Activated CD4-positive, CD25-positive, alpha-beta regulatory T cell treated with anti-CD3 and anti-CD28 coated beads, Interleukin-2, amount 50 U/mL, for 16 hours (primary cell): ENCODE measurements around the gene GSN.

ENCODE experiments used
- DNase-seq: peaks from one replicate; pipeline ENCODE4 v3.0.0-alpha.2; 2020; ENCODE audit warnings: low read depth, low spot score

The GSN gene

DNA sequence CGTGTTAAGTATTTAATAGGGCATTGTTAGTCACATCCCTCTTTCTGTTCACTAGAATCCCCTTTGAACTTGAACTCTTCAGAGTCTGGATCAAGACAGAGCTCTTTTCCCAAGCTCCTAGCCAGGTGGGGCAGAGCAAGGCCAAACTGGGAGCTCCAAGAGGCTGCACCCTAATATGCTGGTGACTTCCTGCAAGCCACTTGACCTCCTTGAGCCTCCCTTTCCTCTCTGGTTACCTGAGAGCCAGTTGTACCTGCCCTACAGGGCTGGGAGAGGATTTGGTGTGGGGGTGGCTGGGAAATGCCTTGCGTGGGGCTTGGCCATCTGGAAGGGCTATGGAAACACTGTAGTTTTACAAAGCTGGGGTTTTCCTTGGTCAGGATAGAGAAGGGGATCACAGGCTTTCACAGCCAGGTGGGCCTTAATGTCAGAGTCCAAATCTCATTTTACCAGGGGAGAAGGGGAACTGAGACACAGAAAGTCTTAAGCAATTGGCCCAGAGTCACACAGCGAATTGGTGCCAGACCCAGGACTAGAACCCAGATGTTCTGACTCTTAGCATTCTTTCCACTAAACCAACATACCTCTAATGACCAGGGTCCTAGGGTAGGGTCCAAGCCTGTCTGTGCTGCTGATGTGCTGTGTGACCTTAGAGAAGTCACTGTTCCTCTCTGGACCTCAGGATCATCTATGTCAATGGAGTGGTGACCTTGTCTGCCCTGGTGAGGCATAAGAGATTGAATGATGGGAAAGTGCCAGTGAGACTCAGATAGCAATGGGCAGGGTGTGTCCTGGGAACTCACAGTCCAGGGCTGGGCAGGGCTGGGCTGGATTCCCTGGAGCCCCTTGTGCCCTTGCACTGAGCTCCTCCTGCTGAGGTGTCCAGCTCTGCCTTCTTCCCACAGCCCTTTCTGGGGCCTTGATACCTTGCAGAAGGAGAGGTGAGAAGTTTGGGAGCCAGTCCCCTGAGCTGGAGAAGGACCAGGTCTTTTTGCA, 35.8 kb downstream of the GSN start:
- no peak for DNase-seq

DNA sequence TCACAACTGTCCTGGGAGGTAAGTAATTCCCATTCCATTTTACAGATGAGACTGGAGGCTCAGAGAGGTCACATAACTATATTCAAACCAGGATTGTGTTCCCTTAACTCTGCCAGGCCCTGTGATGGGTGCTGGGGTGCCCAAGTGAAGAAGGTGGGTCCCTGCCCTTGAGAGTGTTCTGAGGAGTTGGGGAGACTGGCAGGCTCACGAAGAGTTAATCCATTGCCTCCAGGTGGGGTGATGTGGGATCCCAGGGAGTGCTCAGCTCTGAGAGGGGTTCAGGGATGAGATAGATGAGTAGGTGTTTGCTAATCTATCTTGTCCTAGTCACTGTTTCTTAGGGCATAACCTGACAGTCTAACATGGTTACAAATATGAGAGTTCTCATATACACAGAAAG, 36.7 kb downstream of the GSN start:
- no peak for DNase-seq

DNA sequence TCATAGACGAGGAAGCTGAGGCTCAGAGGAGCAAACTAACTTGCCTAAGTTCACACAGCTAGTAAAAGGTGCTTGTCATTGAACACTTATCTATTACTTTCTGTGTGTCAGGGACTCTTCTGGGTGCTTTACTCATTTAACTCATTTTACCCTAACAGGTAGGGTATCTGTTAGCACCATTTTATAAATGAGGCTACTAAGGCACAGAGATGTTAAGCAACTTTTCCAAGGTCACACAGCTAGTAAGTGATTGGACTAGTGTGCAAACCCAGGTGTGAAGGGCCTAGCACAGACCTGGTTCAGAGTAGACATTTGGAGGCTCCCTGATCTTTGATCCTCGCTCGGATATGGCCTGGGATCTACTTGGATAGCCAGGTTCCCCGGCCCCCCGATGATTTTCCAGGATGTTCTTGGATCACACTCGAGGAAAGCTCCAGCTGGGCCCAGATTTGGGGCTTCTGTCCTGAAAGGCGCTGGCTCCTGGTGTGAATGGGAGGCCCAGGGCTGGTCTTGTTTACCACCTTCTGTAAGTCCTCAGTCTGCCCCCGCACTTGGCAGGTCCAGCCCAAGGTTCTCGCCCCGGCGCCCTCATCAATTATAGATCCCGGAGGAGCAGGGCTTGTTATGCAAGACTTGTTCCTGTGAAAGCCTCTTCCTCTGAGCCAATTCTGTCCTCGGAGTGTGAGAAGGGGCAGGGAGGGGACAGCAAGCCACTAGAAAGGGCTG, 37.5 kb downstream of the GSN start:
- DNase-seq = no peak

DNA sequence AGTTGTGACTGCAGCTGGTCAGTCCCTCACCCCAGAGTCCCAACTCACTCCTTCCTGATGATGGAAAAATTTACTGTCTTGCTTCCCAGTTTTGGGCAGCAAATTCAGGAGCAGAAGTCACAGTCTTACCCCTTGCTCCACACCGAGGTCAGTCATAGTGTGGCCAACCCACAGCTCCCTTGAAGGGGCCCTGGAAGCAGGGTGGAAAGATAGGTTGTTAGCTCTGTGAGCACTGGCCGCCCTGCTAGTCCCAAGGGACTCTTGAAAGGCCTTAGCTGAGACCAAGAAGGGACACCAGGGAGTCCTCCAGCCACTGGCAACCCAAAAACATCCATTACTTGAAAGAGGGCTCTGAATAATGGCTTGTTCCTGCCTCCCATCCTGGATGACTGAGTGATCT, 40.0 kb downstream of the GSN start:
- DNase-seq = no peak

DNA sequence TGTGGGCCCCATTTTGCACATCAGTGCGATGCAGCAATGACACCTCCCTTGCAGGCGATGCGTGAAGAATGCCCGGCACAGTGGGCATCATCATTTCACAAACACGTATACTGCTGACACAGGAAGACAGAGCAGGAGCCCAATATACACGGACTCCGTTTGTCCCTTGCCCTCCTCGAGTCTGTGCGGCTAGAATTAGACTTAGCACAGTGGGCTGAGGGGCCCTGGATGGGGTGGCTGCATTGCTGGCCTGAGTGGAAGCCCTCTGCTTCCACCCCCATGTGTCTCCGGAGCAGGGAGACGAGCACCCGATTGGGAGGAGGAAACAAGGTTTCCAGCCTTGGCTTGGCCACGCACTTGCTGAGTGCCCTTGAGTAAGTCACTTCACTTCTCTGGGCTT, 40.8 kb downstream of the GSN start:
- no peak for DNase-seq

DNA sequence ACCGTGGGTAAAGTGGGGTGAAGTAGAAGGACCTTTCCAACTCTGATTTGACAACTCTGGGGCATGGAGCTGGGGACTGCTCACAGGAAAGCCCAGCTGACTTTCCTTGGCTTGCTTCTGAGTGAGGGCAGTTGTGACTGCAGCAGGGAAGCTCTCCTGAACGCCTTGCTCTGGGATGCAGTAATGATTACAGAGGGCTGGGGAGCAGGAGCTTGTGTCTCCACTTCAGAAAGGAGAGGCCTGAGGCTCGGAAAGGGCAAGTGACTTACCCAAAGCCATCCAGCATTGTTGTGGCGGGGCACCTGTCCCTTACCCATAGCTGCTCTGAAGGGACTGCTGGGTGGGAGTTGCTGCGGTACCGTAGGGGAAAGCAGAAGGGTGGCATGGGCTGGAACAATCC, 41.2 kb downstream of the GSN start:
- no peak for DNase-seq

DNA sequence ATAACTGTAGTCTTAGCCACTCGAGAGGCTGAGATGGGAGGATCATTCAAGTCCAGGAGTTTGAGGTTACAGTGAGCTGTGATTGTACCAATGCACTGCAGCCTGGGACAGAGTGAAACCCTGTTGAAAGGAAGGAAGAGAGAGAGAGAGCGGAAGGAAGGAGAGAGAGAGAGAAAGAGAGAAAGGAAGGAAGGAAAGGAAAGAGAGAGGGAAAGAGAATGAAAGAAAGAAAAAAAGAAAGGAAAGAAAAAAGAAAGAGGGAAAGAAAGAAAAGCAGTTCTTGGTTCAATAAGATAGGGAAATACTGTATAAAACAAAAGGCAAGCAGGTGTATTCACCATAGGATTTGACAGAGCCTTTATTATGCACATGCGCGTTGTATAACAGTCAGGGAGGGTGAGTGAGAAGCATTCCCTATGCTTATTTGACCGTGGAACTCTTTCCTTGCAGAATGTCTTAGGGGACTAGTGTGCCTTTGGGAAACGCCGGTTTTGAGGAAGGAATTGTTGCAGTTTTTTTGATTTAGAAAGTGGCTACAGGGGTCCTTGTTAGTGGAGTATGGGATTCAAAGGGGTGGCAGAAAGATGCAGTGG, 42.0 kb downstream of the GSN start:
- no peak for DNase-seq

DNA sequence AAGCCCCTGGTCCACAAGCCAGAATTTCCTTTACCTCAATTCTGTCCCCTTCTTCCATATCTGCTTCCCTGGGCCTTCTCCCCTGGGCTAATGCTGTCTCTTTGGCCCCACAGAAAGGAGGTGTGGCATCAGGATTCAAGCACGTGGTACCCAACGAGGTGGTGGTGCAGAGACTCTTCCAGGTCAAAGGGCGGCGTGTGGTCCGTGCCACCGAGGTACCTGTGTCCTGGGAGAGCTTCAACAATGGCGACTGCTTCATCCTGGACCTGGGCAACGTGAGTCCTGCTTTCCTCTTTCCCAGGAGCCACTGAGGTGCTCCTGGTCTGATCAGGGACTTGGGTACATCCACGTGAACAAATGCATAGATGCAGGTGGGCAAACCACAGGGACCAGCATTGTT, 42.6 kb downstream of the GSN start:
- DNase-seq = no peak

DNA sequence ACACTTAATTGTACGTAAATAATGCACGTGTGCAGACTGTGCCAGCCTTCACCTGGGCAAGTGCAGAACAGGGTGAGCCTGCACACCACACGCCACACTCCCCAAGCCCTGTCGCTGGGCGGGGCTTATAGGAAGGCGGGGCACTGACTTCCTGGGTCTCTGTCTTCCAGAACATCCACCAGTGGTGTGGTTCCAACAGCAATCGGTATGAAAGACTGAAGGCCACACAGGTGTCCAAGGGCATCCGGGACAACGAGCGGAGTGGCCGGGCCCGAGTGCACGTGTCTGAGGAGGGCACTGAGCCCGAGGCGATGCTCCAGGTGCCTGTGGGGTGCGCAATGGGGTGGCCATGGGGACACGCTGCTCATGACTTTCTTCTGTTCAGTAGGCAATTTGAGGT, 44.2 kb downstream of the GSN start:
- DNase-seq = no peak

DNA sequence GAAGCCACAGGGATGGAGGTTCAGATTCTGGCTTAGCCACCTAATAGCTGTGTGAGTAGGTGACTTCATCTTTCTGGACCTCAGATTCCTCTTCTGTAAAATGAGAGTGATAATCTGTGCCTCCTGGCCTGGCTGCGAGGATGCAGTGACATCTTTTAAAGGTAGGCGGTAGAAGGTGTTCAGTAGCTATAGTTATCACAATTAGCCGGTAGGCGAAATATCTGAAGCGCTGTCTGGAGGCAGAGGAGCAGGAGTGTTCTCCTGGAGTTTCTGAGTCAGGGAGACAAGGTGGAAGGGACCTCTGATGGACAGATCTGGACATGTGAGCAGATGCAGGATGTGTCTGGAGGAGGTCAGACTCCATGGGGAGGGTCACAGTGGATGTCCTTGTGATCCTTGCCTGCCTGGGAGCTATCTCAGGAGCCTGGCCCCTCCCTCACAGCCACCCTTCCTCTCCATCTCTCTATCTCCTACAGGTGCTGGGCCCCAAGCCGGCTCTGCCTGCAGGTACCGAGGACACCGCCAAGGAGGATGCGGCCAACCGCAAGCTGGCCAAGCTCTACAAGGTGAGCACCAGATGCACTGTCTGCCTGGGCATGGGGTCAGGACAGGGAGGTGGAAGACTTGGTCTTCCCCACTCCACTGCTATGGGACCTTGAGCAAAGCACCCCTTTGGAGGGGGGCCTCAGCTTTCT, 45.6 kb downstream of the GSN start:
- no peak for DNase-seq

DNA sequence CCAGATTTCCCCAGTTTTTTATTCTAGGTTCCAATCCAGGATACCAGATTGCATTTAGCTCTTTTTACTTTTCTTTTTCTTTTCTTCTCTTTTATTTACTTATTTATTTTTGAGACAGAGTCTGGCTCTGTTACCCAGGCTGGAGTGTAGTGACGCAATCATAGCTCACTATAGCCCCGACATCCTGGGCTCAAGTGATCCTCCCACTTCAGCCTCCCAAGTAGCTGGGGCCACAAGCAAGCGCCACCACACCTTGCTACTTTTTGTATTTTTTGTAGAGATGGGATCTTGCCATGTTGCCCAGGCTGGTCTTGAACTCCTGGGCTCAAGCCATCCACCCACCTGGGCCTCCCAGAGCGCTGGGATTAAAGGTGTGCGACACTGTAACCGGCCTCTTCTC, 48.4 kb downstream of the GSN start:
- DNase-seq = no peak

DNA sequence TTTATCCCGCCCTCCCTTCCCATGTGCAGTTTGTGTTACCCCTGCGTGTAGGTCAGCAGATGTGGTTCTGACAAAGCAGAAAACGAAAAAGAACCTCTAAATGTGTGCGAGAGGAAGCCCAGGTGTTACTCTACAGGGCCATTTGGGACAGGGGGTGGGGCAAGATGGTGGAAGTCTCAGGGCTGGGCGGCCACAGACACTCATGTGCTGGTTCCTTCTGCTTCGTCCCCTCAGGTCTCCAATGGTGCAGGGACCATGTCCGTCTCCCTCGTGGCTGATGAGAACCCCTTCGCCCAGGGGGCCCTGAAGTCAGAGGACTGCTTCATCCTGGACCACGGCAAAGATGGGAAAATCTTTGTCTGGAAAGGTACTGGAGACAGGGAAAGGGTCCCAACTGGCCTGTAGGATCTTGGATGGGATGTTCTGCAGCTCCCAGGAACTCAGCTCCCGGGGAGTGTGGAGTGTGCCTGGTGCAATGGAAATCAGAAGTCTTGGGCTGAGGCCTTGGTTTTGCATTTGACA, 49.0 kb downstream of the GSN start:
- no peak for DNase-seq

DNA sequence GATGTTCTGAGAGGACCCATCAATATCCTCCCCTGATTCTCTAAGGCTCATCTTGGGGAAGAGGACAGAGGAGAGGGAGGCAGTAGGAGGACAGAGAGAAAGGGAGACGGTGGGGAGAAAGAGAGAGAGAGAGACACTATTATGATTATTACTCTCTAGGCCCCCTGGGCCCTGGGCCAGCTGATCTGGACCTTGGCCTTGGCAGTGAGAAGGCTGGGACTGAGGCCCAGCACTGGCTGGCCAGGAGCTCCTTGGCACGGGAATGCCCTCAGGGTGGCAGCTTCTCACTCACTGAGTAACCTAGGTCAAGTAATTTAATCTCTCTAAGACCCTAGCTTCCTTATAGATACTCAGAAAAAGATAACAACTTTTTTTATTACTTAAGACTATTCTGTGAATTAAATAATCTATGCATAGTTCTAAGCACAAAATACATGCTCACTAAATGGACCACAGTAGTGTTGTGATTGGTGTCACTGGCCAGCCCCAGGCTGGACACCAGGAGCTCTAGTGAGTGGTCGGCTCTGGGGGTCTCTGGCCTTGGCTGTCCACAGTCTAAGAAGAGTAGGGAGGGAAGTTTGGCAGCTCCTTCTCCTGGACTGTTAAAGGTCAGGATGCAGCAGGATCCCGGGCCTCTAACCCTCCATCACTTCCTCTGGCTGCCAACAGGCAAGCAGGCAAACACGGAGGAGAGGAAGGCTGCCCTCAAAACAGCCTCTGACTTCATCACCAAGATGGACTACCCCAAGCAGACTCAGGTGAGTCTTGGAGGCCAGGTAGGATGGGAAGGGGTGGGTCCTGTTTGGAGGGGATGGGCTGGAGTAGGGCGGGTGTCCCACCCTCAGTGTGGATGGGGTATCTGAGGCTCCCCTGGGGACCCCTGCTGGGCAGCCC, 50.0 kb downstream of the GSN start:
- no peak for DNase-seq

DNA sequence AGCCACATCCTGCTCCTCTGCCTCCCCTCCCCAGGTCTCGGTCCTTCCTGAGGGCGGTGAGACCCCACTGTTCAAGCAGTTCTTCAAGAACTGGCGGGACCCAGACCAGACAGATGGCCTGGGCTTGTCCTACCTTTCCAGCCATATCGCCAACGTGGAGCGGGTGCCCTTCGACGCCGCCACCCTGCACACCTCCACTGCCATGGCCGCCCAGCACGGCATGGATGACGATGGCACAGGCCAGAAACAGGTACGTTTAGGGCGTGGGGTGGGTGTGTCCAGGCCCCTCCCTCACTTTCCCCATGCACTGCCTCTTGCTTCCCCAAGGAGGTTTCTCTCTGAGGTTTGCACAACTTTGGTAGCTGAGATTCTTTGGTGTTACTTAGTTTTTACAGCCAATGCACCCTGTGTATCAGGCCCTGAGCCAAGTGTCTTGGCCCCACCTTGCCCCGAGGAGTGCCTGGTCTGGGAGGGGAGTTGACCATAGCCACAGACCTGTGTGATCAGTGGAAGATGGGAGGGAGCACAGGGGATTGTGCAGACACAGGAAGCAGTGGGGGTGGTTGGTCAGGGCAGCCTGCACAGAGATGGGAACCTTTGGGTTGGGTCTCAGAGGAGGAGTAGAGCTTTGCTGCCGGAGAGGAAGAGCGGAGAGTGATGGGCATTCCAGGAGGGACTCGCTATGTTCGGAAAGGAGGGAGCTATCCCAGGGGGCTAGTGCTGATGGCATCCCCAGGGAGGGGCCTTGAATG, 50.8 kb downstream of the GSN start:
- DNase-seq = no peak

DNA sequence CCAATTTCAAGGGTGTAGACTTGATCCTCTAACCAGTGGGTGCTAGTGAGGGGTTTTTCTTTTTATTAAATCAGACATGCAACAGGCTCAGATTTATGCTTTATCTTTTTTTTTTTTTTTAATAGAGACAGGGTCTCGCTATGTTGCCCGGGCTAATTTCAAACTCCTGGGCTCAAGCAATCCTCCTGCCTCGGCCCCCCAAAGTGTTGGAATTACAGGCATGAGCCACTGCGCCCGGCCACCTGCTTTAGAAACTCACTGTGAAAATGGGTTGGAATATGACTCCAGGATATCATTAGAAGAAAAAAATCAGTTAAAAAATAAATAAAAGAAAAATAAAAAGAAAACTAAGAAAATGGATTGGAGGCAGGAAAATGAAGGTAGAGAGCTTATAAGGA, 51.4 kb downstream of the GSN start:
- DNase-seq = no peak

DNA sequence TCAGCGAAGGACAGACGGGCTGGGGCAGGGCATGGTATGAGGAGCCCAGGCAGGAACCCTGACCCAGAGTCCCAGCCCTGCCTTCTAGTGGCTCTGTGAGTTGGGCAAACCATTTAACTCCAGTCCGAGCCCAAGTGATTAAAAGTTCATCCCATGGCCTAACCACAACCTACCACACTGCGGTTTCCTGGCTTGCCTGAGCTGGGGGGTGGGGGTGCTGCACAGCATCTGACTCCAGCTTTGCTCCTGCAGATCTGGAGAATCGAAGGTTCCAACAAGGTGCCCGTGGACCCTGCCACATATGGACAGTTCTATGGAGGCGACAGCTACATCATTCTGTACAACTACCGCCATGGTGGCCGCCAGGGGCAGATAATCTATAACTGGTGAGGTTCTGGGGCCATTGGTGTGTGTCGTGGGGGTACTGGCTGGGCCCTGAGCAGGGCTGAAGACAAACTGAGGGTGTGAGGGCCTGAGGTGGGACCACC, 53.1 kb downstream of the GSN start:
- DNase-seq = no peak

DNA sequence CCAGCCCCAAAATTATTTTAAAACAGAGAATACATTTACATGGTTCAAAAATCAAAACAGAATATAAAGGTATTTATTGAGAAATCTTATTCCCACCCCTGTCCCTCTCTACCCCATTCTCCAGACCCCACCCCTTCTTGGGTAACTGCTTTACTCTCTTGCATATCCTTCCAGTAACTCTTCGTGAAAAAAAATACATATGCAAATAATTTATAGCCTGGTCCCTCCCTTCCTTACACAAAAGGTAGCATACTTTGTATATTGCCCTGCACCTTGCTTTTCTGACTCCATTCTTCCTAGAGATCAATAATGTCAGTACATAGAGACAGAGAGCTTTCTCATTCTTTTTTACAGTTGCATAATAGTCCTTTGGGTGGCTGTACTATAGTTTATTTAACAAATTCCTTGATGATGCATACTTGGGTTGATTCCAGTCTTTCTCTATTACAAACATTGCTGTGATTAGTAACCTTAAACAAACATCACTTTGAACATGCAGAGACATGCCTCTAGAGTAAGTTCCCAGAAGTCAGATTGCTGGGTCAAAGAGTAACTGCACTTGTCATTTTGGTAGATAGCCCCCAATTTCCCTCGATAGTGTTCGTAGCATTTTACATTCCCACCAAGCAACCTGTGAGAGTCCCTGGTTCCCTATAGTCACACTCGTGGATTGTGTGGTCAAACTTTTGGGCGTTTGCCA, 54.2 kb downstream of the GSN start:
- no peak for DNase-seq

DNA sequence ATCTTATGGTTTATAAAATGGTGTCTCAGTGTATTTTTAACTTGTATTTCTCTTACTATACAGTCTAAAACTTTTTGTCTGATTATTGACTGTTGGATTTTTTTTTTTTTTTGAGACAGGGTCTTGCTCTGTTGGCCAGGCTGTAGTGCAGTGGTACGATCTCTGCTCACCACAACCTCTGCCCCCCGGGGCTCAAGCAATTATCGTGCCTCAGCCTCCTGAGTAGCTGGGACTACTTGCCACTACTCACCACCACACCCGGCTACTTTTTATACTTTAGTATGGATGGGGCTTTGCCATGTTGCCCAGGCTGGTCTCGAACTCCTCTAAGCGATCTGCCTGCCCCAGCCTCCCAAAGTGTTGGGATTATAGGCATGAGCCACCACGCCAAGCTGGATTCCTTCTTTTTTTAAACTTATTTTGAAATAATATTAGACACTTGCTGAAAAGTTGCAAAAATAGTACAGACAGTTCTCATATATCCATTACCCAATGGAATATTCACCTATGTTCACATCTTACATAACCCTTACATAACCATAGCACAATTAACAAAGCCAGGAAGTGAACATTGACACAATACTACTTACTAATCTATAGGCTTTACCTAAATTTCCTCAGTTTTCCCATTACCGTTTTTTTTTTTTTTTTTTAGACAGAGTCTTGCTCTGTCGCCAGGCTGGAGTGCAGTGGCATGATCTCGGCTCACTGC, 54.9 kb downstream of the GSN start:
- DNase-seq = no peak
